ENCODE results near the gene PHF19.

PHF19 gene

GRCh38 chr9:120913647-120914264 is 36.8 kb upstream of the PHF19 start:
- DNase-seq (ENCODE audit: low spot score): peak; percentile 73

- DNase-seq (ENCODE audit: low spot score): no peak
Measured at GRCh38 chr9:120912958-120913646, 36.1 kb upstream of the PHF19 start.

GRCh38 chr9:120911295-120911837 is 34.4 kb upstream of the PHF19 start:
- no peak for DNase-seq (ENCODE audit: low spot score)

GRCh38 chr9:120910643-120911042 is 33.7 kb upstream of the PHF19 start:
- no peak for DNase-seq (ENCODE audit: low spot score)

- DNase-seq (ENCODE audit: low spot score): no peak
Measured at GRCh38 chr9:120909904-120910303, 32.9 kb upstream of the PHF19 start.

GRCh38 chr9:120905315-120906164 is 28.6 kb upstream of the PHF19 start:
- no peak for DNase-seq (ENCODE audit: low spot score)

GRCh38 chr9:120904978-120905301 is 28.0 kb upstream of the PHF19 start:
- no peak for DNase-seq (ENCODE audit: low spot score)

- DNase-seq (ENCODE audit: low spot score): no peak
Measured at GRCh38 chr9:120904061-120904977, 27.3 kb upstream of the PHF19 start.

- no peak for DNase-seq (ENCODE audit: low spot score)
Measured at GRCh38 chr9:120902569-120903535, 25.9 kb upstream of the PHF19 start.

- no peak for DNase-seq (ENCODE audit: low spot score)
Measured at GRCh38 chr9:120901755-120902568, 25.0 kb upstream of the PHF19 start.

GRCh38 chr9:120900824-120901223 is 23.8 kb upstream of the PHF19 start:
- no peak for DNase-seq (ENCODE audit: low spot score)

- DNase-seq (ENCODE audit: low spot score): no peak
Measured at GRCh38 chr9:120899490-120900068, 22.6 kb upstream of the PHF19 start.

- no peak for DNase-seq (ENCODE audit: low spot score)
Measured at GRCh38 chr9:120898396-120898795, 21.4 kb upstream of the PHF19 start.

- no peak for DNase-seq (ENCODE audit: low spot score)
Measured at GRCh38 chr9:120895951-120896350, 19.0 kb upstream of the PHF19 start.

- peak; percentile 81 for DNase-seq (ENCODE audit: low spot score)
Measured at GRCh38 chr9:120894321-120895148, 17.5 kb upstream of the PHF19 start.

GRCh38 chr9:120893611-120894307 is 16.8 kb upstream of the PHF19 start:
- no peak for DNase-seq (ENCODE audit: low spot score)

- DNase-seq (ENCODE audit: low spot score): no peak
Measured at GRCh38 chr9:120892748-120893610, 16.0 kb upstream of the PHF19 start.
